Measurements from ENCODE around the gene PXYLP1. TPM values are rescaled to one million over a fixed set of nuclear protein-coding genes. Genes with fewer than 3 reads are reported as not detected.

Gene PXYLP1
- total and polyA plus RNA-seq, 2 of the 8 experiments (the other 6 are each of a cell fraction or from before 2014, with no cell fraction given), result 19.4 to 20.6 TPM

DNA sequence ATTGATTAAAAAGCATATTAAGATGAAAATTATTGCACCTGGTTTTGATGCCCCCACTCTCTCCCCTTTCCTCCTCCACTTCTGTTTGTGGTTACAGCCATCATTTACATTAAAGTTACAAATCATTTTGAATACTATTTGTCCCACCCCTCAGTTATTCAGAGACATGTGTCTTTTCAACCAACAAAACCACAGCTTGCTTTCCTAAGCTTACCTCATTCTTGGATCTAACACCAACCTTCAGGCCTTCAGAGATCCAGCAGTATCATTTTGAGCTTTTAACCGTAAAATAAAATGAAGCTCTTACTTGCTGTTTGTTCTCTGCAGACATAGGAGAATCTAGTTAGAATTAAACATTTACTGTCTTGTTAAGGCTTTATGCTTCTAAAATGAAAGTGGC lies 4.7 kb downstream of the PXYLP1 start (continued):
- TF ChIP-seq, protein P1, sequence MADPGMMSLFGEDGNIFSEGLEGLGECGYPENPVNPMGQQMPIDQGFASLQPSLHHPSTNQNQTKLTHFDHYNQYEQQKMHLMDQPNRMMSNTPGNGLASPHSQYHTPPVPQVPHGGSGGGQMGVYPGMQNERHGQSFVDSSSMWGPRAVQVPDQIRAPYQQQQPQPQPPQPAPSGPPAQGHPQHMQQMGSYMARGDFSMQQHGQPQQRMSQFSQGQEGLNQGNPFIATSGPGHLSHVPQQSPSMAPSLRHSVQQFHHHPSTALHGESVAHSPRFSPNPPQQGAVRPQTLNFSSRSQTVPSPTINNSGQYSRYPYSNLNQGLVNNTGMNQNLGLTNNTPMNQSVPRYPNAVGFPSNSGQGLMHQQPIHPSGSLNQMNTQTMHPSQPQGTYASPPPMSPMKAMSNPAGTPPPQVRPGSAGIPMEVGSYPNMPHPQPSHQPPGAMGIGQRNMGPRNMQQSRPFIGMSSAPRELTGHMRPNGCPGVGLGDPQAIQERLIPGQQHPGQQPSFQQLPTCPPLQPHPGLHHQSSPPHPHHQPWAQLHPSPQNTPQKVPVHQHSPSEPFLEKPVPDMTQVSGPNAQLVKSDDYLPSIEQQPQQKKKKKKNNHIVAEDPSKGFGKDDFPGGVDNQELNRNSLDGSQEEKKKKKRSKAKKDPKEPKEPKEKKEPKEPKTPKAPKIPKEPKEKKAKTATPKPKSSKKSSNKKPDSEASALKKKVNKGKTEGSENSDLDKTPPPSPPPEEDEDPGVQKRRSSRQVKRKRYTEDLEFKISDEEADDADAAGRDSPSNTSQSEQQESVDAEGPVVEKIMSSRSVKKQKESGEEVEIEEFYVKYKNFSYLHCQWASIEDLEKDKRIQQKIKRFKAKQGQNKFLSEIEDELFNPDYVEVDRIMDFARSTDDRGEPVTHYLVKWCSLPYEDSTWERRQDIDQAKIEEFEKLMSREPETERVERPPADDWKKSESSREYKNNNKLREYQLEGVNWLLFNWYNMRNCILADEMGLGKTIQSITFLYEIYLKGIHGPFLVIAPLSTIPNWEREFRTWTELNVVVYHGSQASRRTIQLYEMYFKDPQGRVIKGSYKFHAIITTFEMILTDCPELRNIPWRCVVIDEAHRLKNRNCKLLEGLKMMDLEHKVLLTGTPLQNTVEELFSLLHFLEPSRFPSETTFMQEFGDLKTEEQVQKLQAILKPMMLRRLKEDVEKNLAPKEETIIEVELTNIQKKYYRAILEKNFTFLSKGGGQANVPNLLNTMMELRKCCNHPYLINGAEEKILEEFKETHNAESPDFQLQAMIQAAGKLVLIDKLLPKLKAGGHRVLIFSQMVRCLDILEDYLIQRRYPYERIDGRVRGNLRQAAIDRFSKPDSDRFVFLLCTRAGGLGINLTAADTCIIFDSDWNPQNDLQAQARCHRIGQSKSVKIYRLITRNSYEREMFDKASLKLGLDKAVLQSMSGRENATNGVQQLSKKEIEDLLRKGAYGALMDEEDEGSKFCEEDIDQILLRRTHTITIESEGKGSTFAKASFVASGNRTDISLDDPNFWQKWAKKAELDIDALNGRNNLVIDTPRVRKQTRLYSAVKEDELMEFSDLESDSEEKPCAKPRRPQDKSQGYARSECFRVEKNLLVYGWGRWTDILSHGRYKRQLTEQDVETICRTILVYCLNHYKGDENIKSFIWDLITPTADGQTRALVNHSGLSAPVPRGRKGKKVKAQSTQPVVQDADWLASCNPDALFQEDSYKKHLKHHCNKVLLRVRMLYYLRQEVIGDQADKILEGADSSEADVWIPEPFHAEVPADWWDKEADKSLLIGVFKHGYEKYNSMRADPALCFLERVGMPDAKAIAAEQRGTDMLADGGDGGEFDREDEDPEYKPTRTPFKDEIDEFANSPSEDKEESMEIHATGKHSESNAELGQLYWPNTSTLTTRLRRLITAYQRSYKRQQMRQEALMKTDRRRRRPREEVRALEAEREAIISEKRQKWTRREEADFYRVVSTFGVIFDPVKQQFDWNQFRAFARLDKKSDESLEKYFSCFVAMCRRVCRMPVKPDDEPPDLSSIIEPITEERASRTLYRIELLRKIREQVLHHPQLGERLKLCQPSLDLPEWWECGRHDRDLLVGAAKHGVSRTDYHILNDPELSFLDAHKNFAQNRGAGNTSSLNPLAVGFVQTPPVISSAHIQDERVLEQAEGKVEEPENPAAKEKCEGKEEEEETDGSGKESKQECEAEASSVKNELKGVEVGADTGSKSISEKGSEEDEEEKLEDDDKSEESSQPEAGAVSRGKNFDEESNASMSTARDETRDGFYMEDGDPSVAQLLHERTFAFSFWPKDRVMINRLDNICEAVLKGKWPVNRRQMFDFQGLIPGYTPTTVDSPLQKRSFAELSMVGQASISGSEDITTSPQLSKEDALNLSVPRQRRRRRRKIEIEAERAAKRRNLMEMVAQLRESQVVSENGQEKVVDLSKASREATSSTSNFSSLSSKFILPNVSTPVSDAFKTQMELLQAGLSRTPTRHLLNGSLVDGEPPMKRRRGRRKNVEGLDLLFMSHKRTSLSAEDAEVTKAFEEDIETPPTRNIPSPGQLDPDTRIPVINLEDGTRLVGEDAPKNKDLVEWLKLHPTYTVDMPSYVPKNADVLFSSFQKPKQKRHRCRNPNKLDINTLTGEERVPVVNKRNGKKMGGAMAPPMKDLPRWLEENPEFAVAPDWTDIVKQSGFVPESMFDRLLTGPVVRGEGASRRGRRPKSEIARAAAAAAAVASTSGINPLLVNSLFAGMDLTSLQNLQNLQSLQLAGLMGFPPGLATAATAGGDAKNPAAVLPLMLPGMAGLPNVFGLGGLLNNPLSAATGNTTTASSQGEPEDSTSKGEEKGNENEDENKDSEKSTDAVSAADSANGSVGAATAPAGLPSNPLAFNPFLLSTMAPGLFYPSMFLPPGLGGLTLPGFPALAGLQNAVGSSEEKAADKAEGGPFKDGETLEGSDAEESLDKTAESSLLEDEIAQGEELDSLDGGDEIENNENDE (IDR thresholded peaks at IDR 0.05; ENCODE audit: insufficient replicate concordance, low read length), result no peak
- no peak for TF ChIP-seq TBP (IDR thresholded peaks at IDR 0.05; ENCODE audit: low read depth, low read length)
- TF ChIP-seq CBX5 (IDR thresholded peaks at IDR 0.05; ENCODE audit: low read depth, low read length), result no peak
- no peak for TF ChIP-seq SIX5 (IDR thresholded peaks at IDR 0.05; ENCODE audit: low read depth, low read length)
